Gastroesophageal sphincter (tissue), 4 donors: ENCODE results near the gene SETD1A. TPM values are rescaled to one million over a fixed set of nuclear protein-coding genes. Genes with fewer than 3 reads are reported as not detected.

ENCODE experiments used
- ATAC-seq: fragments of 150-250 bp; one replicate; pipeline ENCODE4 v1.9.1; 2016; ENCODE audit warnings: mild to moderate bottlenecking, moderate library complexity
- H3K27ac ChIP-seq, 4 donors: fragments of 200-600 bp; sonication (generic) in 3 of 4; 1 replicate in 3 of 4; 2 replicates in 1 of 4; pipeline ENCODE4 v1.5.1; 2016 to 2019
- H3K27me3 ChIP-seq: fragments of 200-600 bp; sonication (generic); one replicate; pipeline ENCODE4 v1.5.1; 2019
- H3K36me3 ChIP-seq, 2 donors: fragments of 200-600 bp; sonication (generic); one replicate each; pipeline ENCODE4 v1.5.1; 2019; ENCODE audit warnings: control low read depth in 1 of 2
- H3K4me1 ChIP-seq, 3 donors: fragments of 200-600 bp; sonication (generic); 1 replicate in 2 of 3; 2 replicates in 1 of 3; pipeline ENCODE4 v1.5.1; 2016 to 2019; ENCODE audit warnings: control low read depth in 2 of 3
- H3K4me3 ChIP-seq, 2 donors: fragments of 200-600 bp; sonication (generic); one replicate each; pipeline ENCODE4 v1.5.1; 2019; ENCODE audit warnings: mild to moderate bottlenecking in 1 of 2, moderate library complexity in 1 of 2
- H3K9me3 ChIP-seq, 3 donors: fragments of 200-600 bp; sonication (generic); one replicate each; pipeline ENCODE4 v1.5.1; 2017 to 2019; ENCODE audit warnings: control low read depth in 2 of 3
- CTCF ChIP-seq, 4 experiments: fragments of 200-600 bp in 2 of 4; fragments of 450-650 bp in 2 of 4; sonication (generic) in 1 of 4; IDR thresholded peaks; one replicate each; pipeline ENCODE4 v1.5.1; 2017 to 2019; ENCODE audit warnings: antibody characterized with exemption in 4 of 4, mild to moderate bottlenecking in 2 of 4, moderate library complexity in 2 of 4
- EP300 ChIP-seq: sonication (generic); formaldehyde crosslinking; IDR thresholded peaks from one replicate; pipeline ENCODE4 v1.6.1; 2017; ENCODE audit warnings: antibody characterized with exemption, mild to moderate bottlenecking
- POLR2A ChIP-seq, 2 donors: fragments of 450-650 bp; IDR thresholded peaks; one replicate each; pipeline ENCODE4 v1.6.1; 2017; ENCODE audit warnings: antibody characterized with exemption in 2 of 2, mild to moderate bottlenecking in 2 of 2, moderate library complexity in 1 of 2
- POLR2AphosphoS5 ChIP-seq: sonication (generic); formaldehyde crosslinking; IDR thresholded peaks from one replicate; pipeline ENCODE4 v1.6.1; 2017; ENCODE audit warnings: antibody characterized with exemption
- WGBS, 2 donors: methylation state at CpG; one replicate each; pipeline ENCODE4 v1.1.5; 2018; ENCODE audit warnings: low coverage in 1 of 2; 5-methylcytosine and 5-hydroxymethylcytosine counted together
- total RNA-seq, 4 donors: library from RNA; depleted of rRNA; stranded (reverse); fragments of >200 nt; gene quantifications; one replicate each; pipeline ENCODE4 v1.1.0, GENCODE V29; 2016

Gene SETD1A
- total RNA-seq, 4 donors from 2014 or later = 5.5 to 12.9 (median 10.1) TPM

- no peak overlapping the region for H3K27ac ChIP-seq
Observed at GRCh38 chr16:30969246-30969842, 11.8 kb downstream of the SETD1A start.

GRCh38 chr16:30971298-30971697 is 13.7 kb downstream of the SETD1A start:
- no peak for ATAC-seq
- Histone ChIP-seq H3K36me3 (peaks cover 0 to 100% of the 10 kb centered on the region in 2 donors), H3K27me3 (no peaks in the 10 kb centered on the region), H3K4me1 (no peaks in the 10 kb centered on the region), H3K27ac (no peak overlapping the region), H3K9me3 (no peaks in the 10 kb centered on the region), H3K4me3 (no peak overlapping the region)
- WGBS, 2 donors = 94% methylated on average over 8 of the region's 14 CpGs; no CpG with 5 or more reads in 1 of the 2 donors
- no peak for TF ChIP-seq CTCF (IDR thresholded peaks at IDR 0.05)
- TF ChIP-seq POLR2AphosphoS5 = no peak
- no peak for TF ChIP-seq POLR2A (IDR thresholded peaks at IDR 0.05)
- no peak for TF ChIP-seq EP300

More at GRCh38 chr16:30969246-30969842, 11.8 kb downstream of the SETD1A start:
- Histone ChIP-seq H3K9me3 (no peaks in the 10 kb centered on the region), H3K4me1 (no peaks in the 10 kb centered on the region), H3K27me3 (no peaks in the 10 kb centered on the region), H3K36me3 (peaks cover 0 to 100% of the 10 kb centered on the region in 2 donors), H3K4me3 (no peak overlapping the region)
- ATAC-seq = no peak
- no peak for TF ChIP-seq POLR2A (IDR thresholded peaks at IDR 0.05)
- no peak for TF ChIP-seq POLR2AphosphoS5
- TF ChIP-seq CTCF (IDR thresholded peaks at IDR 0.05) = no peak
- TF ChIP-seq EP300 = no peak
- WGBS, 2 donors = 87 to 91% methylated on average over 3 to 8 of the region's 19 CpGs

- no peak overlapping the region for H3K4me3 ChIP-seq
- 56 to 77% methylated on average over 4 to 7 of the region's 7 CpGs for WGBS, 2 donors
- H3K36me3 ChIP-seq = peaks cover 0 to 100% of the 10 kb centered on the region in 2 donors
- no peaks in the 10 kb centered on the region for H3K9me3 ChIP-seq
- no peak for ATAC-seq
- no peaks in the 10 kb centered on the region for H3K4me1 ChIP-seq
- no peaks in the 10 kb centered on the region for H3K27me3 ChIP-seq
- TF ChIP-seq CTCF (IDR thresholded peaks at IDR 0.05) = no peak
- TF ChIP-seq EP300 = no peak
- no peak for TF ChIP-seq POLR2AphosphoS5
- TF ChIP-seq POLR2A (IDR thresholded peaks at IDR 0.05) = no peak
- H3K27ac ChIP-seq = no peak overlapping the region
Observed at GRCh38 chr16:30972872-30973271, 15.3 kb downstream of the SETD1A start.

GRCh38 chr16:30974348-30974747 is 16.8 kb downstream of the SETD1A start:
- no peak overlapping the region for H3K4me3 ChIP-seq
- H3K27ac ChIP-seq = no peak overlapping the region
- ATAC-seq = no peak
- H3K36me3 ChIP-seq = peaks cover 0 to 100% of the 10 kb centered on the region in 2 donors
- H3K4me1 ChIP-seq = no peaks in the 10 kb centered on the region
- TF ChIP-seq EP300 = no peak
- no peak for TF ChIP-seq POLR2A (IDR thresholded peaks at IDR 0.05)
- TF ChIP-seq CTCF (IDR thresholded peaks at IDR 0.05) = no peak
- no peak for TF ChIP-seq POLR2AphosphoS5
- no peaks in the 10 kb centered on the region for H3K27me3 ChIP-seq
- WGBS, 2 donors = 80 to 90% methylated on average over 1 to 6 of the region's 6 CpGs
- no peaks in the 10 kb centered on the region for H3K9me3 ChIP-seq

GRCh38 chr16:30976486-30976885 is 18.9 kb downstream of the SETD1A start:
- TF ChIP-seq POLR2AphosphoS5 (no peak), POLR2A (IDR thresholded peaks at IDR 0.05) (no peak), EP300 (no peak), CTCF (IDR thresholded peaks at IDR 0.05) (no peak)
- Histone ChIP-seq H3K36me3 (peaks cover 0 to 100% of the 10 kb centered on the region in 2 donors), H3K9me3 (no peaks in the 10 kb centered on the region), H3K27ac (no peak overlapping the region), H3K4me3 (no peak overlapping the region), H3K4me1 (no peaks in the 10 kb centered on the region), H3K27me3 (no peaks in the 10 kb centered on the region)
- 83 to 89% methylated on average over 3 to 4 of the region's 4 CpGs for WGBS, 2 donors
- no peak for ATAC-seq
